HCT116 (cell line): Measurements from ENCODE around the gene C1R. TPM values are rescaled to one million over a fixed set of nuclear protein-coding genes. Genes with fewer than 3 reads are reported as not detected.

Source experiments
- ATAC-seq: fragments of 200-7000 bp; cut with Tn5 transposase; 2 replicates; pipeline ENCODE4 v1.9.1; 2020; ENCODE audit warnings: mild to moderate bottlenecking, moderate library complexity
- BruUV-seq: library from RNA; stranded (reverse); fragments of 400-500 nt; replicated peaks from 2 replicates; lab custom pipeline; 2021; lab: Mats Ljungman, UMichigan
- CTCF ChIA-PET: fragments of 300-600 bp; sonication (Branson Sonifier 250); formaldehyde crosslinking; loops from one replicate; lab custom pipeline; 2021; ENCODE audit warnings: antibody characterized with exemption; lab: Charles Lee
- POLR2A ChIA-PET: fragments of 300-600, 350-600 bp; sonication (Branson Sonifier 250); formaldehyde crosslinking; loops from one replicate; lab custom pipeline; 2021; ENCODE audit warnings: antibody characterized with exemption; lab: Charles Lee
- RAD21 ChIA-PET, 2 experiments: fragments of 300-600 bp; sonication (Branson Sonifier 250); formaldehyde crosslinking; loops; one replicate each; lab custom pipeline; 2023; ENCODE audit warnings: low total read pairs in 2 of 2; ENCODE audit not compliant: uncharacterized antibody in 2 of 2, unreplicated experiment in 2 of 2, low non-redundant PET in 1 of 2; lab: Charles Lee
- DNase-seq: peaks from one replicate; pipeline ENCODE4 v3.0.0-alpha.2; 2010; ENCODE audit warnings: low read depth, low spot score
- H2AFZ ChIP-seq: fragments of 200-600 bp; shearing (Covaris generic), sonication (generic); 2 replicates; pipeline ENCODE4 v1.6.1; 2017; ENCODE audit warnings: low read depth, mixed run types, mixed read lengths, antibody characterized with exemption, low read length; ENCODE audit not compliant: poor library complexity, severe bottlenecking
- H3K27ac ChIP-seq: 2 replicates; pipeline ENCODE4 v1.5.1; 2012; ENCODE audit warnings: low read depth, low read length
- H3K27me3 ChIP-seq: fragments of 200-600 bp; sonication (generic); 2 replicates; pipeline ENCODE4 v1.6.1; 2016; ENCODE audit warnings: mixed run types, low read length, mixed read lengths; ENCODE audit not compliant: insufficient read depth
- H3K36me3 ChIP-seq, 2 experiments: fragments of 200-500 bp in 1 of 2; fragments of 200-600 bp in 1 of 2; sonication (Bioruptor generic) in 1 of 2; sonication (generic) in 1 of 2; 2 replicates each; pipeline versions ENCODE4 v1.5.1 to v1.6.1; 2014 to 2016; ENCODE audit warnings: low read length in 2 of 2, inconsistent platforms in 1 of 2, mixed read lengths in 1 of 2, mixed run types in 1 of 2; ENCODE audit not compliant: insufficient read depth in 2 of 2, control insufficient read depth in 1 of 2
- H3K4me1 ChIP-seq, 2 experiments: fragments of 200-600 bp in 1 of 2; sonication (generic) in 1 of 2; 2 replicates each; pipeline versions ENCODE4 v1.5.1 to v1.6.1; 2012 to 2017; ENCODE audit warnings: low read length in 2 of 2, inconsistent platforms in 1 of 2, mild to moderate bottlenecking in 1 of 2, mixed read lengths in 1 of 2, mixed run types in 1 of 2, moderate library complexity in 1 of 2; ENCODE audit not compliant: insufficient read depth in 2 of 2, control insufficient read depth in 1 of 2
- H3K4me2 ChIP-seq: fragments of 200-600 bp; sonication (generic); 2 replicates; pipeline ENCODE4 v1.6.1; 2017; ENCODE audit warnings: mixed run types, low read length, mixed read lengths
- H3K4me3 ChIP-seq, 2 experiments: fragments of 200-600 bp in 1 of 2; sonication (generic) in 1 of 2; replicated peaks in 1 of 2; 2 replicates each; pipeline ENCODE4 v1.5.1; 2011 to 2016; ENCODE audit warnings: low read length in 2 of 2, control low read depth in 1 of 2, low read depth in 1 of 2, mild to moderate bottlenecking in 1 of 2, mixed read lengths in 1 of 2, mixed run types in 1 of 2
- H3K79me2 ChIP-seq: fragments of 200-600 bp; sonication (generic); 2 replicates; pipeline ENCODE4 v1.6.1; 2017; ENCODE audit warnings: mild to moderate bottlenecking, mixed run types, low read length, moderate library complexity, mixed read lengths; ENCODE audit not compliant: insufficient read depth
- H3K9ac ChIP-seq: fragments of 200-600 bp; sonication (generic); 2 replicates; pipeline ENCODE4 v1.6.1; 2016; ENCODE audit warnings: low read length, mixed read lengths
- H3K9me2 ChIP-seq: fragments of 200-600 bp; sonication (generic), shearing (Covaris generic); 2 replicates; pipeline ENCODE4 v1.6.1; 2017; ENCODE audit warnings: mixed run types, mild to moderate bottlenecking, moderate library complexity; ENCODE audit not compliant: insufficient read depth
- H3K9me3 ChIP-seq, 2 experiments: fragments of 200-500 bp in 1 of 2; fragments of 200-600 bp in 1 of 2; sonication (Bioruptor generic) in 1 of 2; sonication (generic) in 1 of 2; 2 replicates each; pipeline ENCODE4 v1.6.1; 2014 to 2017; ENCODE audit warnings: low read length in 2 of 2, mixed read lengths in 2 of 2, inconsistent platforms in 1 of 2, low read depth in 1 of 2, mild to moderate bottlenecking in 1 of 2, mixed run types in 1 of 2, moderate library complexity in 1 of 2; ENCODE audit not compliant: control insufficient read depth in 1 of 2, insufficient read depth in 1 of 2
- H4K20me1 ChIP-seq: fragments of 200-600 bp; sonication (generic), shearing (Covaris generic); 2 replicates; pipeline ENCODE4 v1.6.1; 2017; ENCODE audit warnings: mixed run types, mild to moderate bottlenecking, moderate library complexity; ENCODE audit not compliant: insufficient read depth
- CEBPB ChIP-seq: IDR thresholded peaks from 2 replicates; pipeline ENCODE4 v1.6.1; 2012; ENCODE audit warnings: low read depth
- EZH2 ChIP-seq: fragments of 200-600 bp; sonication (generic); IDR thresholded peaks from 2 replicates; pipeline ENCODE4 v1.6.1; 2017; ENCODE audit warnings: antibody characterized with exemption, mixed run types
- JUND ChIP-seq: IDR thresholded peaks from 2 replicates; pipeline ENCODE4 v1.6.1; 2012
- POLR2AphosphoS5 ChIP-seq: IDR thresholded peaks from 2 replicates; pipeline ENCODE4 v1.6.1; 2011; ENCODE audit warnings: mild to moderate bottlenecking, low read depth, low read length, moderate library complexity
- RAD21 ChIP-seq: IDR thresholded peaks from 2 replicates; pipeline ENCODE4 v1.6.1; 2012; ENCODE audit warnings: low read depth, mild to moderate bottlenecking
- SIN3A ChIP-seq: IDR thresholded peaks from 2 replicates; pipeline ENCODE4 v1.6.1; 2012; ENCODE audit warnings: low read depth
- SP1 ChIP-seq: IDR thresholded peaks from 2 replicates; pipeline ENCODE4 v1.6.1; 2012; ENCODE audit warnings: low read depth
- SRF ChIP-seq: IDR thresholded peaks from 2 replicates; pipeline ENCODE4 v1.6.1; 2012; ENCODE audit warnings: low read depth
- TCF7L2 ChIP-seq: IDR thresholded peaks from 2 replicates; pipeline ENCODE4 v1.7.0; 2011; ENCODE audit warnings: borderline replicate concordance, inconsistent platforms; ENCODE audit not compliant: insufficient read depth, insufficient read length; ENCODE audit errors: extremely low read depth
- YY1 ChIP-seq: IDR thresholded peaks from 2 replicates; pipeline ENCODE4 v1.6.1; 2011; ENCODE audit warnings: low read length, low read depth, moderate library complexity, mild to moderate bottlenecking; ENCODE audit not compliant: insufficient replicate concordance; ENCODE audit errors: extremely low read depth
- ZNF274 ChIP-seq: fragments of 200-500 bp; sonication (Bioruptor generic); IDR thresholded peaks from 2 replicates; pipeline ENCODE4 v1.6.1; 2014; ENCODE audit warnings: mild to moderate bottlenecking, low read depth, low read length, inconsistent platforms
- intact Hi-C: fragments of 100-400 bp; cut with micrococcal nuclease; formaldehyde crosslinking; loops from 2 replicates; pipeline ENCODE4 v1.10.0; 2022
- total RNA-seq: library from RNA; stranded (reverse); gene quantifications from one replicate; pipeline ENCODE4 v1.2.1, GENCODE V29; 2021; ENCODE audit not compliant: unreplicated experiment
- TF ChIP-seq, protein P1 (sequence below), 3 experiments: fragments of 200-600 bp in 1 of 3; sonication (generic) in 1 of 3; IDR thresholded peaks in 2 of 3; conservative IDR thresholded peaks in 1 of 3; 2 replicates each; pipeline ENCODE4 v1.5.1; 2012 to 2017; ENCODE audit warnings: low read depth in 2 of 3, low read length in 2 of 3, antibody characterized with exemption in 1 of 3, borderline replicate concordance in 1 of 3, control low read depth in 1 of 3, mild to moderate bottlenecking in 1 of 3, mixed read lengths in 1 of 3, mixed run types in 1 of 3, moderate library complexity in 1 of 3; ENCODE audit not compliant: insufficient read depth in 1 of 3
- TF ChIP-seq, protein P2 (sequence below): IDR thresholded peaks from 2 replicates; pipeline ENCODE4 v1.6.1; 2011; ENCODE audit warnings: mild to moderate bottlenecking, low read length, moderate library complexity; ENCODE audit not compliant: insufficient replicate concordance; ENCODE audit errors: extremely low read depth

Gene C1R
- total RNA-seq, 1 experiment from 2014 or later, result 4.3 TPM

DNA sequence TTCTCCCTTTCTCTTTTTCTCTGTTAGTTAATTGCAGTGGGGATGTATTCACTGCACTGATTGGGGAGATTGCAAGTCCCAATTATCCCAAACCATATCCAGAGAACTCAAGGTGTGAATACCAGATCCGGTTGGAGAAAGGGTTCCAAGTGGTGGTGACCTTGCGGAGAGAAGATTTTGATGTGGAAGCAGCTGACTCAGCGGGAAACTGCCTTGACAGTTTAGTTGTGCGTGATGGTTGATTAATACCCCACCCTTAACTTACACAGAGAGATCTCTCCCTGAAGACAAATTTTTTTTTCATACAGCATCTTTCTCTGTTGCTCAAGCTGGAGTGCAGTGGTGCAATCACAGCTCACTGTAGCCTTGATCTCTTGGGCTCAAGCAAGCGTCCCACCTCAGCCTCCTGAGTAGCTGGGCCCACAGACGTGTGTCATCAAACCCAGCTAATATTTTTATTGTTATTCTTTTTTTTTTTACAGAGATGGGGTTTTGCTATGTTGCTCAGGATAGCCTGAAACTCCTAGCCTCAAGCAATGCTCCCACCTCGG, 27.1 kb downstream of the C1R start:
- Histone ChIP-seq H3K36me3 (no peaks in the 10 kb centered on the region), H3K27ac (no peak overlapping the region), H3K9me3 (no peaks in the 10 kb centered on the region), H3K4me2 (no peak overlapping the region), H3K79me2 (no peaks in the 10 kb centered on the region), H3K9me2 (no peaks in the 10 kb centered on the region), H3K4me3 (no peak overlapping the region), H4K20me1 (no peaks in the 10 kb centered on the region), H2AFZ (no peak overlapping the region), H3K27me3 (no peaks in the 10 kb centered on the region), H3K9ac (no peak overlapping the region), H3K4me1 (peaks cover 0 to 4% of the 10 kb centered on the region in 2 experiments; a peak in 1 of 4 replicates)
- ChIA-PET RAD21 (no interaction called here), POLR2A (no interaction called here), CTCF (no interaction called here)
- TF ChIP-seq, protein P1, sequence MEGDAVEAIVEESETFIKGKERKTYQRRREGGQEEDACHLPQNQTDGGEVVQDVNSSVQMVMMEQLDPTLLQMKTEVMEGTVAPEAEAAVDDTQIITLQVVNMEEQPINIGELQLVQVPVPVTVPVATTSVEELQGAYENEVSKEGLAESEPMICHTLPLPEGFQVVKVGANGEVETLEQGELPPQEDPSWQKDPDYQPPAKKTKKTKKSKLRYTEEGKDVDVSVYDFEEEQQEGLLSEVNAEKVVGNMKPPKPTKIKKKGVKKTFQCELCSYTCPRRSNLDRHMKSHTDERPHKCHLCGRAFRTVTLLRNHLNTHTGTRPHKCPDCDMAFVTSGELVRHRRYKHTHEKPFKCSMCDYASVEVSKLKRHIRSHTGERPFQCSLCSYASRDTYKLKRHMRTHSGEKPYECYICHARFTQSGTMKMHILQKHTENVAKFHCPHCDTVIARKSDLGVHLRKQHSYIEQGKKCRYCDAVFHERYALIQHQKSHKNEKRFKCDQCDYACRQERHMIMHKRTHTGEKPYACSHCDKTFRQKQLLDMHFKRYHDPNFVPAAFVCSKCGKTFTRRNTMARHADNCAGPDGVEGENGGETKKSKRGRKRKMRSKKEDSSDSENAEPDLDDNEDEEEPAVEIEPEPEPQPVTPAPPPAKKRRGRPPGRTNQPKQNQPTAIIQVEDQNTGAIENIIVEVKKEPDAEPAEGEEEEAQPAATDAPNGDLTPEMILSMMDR (IDR thresholded peaks at IDR 0.05 in 2 of 3, conservative IDR thresholded peaks at IDR 0.05 in 1 of 3; ENCODE audit: borderline replicate concordance in 1 of 3, insufficient read depth in 1 of 3, low read depth in 2 of 3, low read length in 2 of 3), result no peak
- ATAC-seq, result no peak
- DNase-seq, result no peak
- intact Hi-C loops, result no loop called here
- no TSS peak for BruUV-seq

DNA sequence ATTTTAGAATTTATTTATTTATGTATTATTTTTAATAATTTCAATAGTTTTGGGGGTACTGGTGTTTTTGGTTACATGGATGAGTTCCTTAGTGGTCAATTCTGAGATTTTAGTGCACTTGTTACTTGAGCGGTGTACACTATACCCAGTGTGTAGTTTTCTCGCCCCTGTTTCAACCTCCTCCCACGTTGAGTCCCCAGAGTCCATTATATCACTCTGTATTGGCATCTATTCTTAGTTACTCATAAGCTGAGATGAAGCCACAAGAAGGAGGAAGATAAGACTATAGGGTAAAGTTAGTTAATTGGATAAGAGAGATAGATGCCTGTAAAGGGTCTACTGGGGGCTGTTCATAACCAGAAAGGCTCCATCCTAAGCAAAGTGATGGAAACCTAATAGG, 27.7 kb downstream of the C1R start:
- ChIA-PET POLR2A (no interaction called here), CTCF (no interaction called here)
- H3K4me1 ChIP-seq, result peaks cover 0 to 4% of the 10 kb centered on the region in 2 experiments; a peak in 1 of 4 replicates

More for the DNA sequence above, 27.7 kb downstream of the C1R start:
- H3K27me3 ChIP-seq, result no peaks in the 10 kb centered on the region
- H3K4me3 ChIP-seq, result no peak overlapping the region
- no TSS peak for BruUV-seq
- TF ChIP-seq SRF (no peak), CEBPB (no peak), JUND (no peak), SIN3A (no peak), TCF7L2 (no peak), RAD21 (no peak), EZH2 (no peak), YY1 (no peak), SP1 (no peak), ZNF274 (no peak), POLR2AphosphoS5 (no peak)
- TF ChIP-seq, protein P1 (IDR thresholded peaks at IDR 0.05 in 2 of 3, conservative IDR thresholded peaks at IDR 0.05 in 1 of 3; ENCODE audit: borderline replicate concordance in 1 of 3, insufficient read depth in 1 of 3, low read depth in 2 of 3, low read length in 2 of 3), result no peak
- TF ChIP-seq, protein P2, sequence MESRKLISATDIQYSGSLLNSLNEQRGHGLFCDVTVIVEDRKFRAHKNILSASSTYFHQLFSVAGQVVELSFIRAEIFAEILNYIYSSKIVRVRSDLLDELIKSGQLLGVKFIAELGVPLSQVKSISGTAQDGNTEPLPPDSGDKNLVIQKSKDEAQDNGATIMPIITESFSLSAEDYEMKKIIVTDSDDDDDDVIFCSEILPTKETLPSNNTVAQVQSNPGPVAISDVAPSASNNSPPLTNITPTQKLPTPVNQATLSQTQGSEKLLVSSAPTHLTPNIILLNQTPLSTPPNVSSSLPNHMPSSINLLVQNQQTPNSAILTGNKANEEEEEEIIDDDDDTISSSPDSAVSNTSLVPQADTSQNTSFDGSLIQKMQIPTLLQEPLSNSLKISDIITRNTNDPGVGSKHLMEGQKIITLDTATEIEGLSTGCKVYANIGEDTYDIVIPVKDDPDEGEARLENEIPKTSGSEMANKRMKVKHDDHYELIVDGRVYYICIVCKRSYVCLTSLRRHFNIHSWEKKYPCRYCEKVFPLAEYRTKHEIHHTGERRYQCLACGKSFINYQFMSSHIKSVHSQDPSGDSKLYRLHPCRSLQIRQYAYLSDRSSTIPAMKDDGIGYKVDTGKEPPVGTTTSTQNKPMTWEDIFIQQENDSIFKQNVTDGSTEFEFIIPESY, result no peak
- DNase-seq (no peak), ATAC-seq (no peak)
- H3K9ac ChIP-seq, result no peak overlapping the region
- no peak overlapping the region for H3K27ac ChIP-seq
- RAD21 ChIA-PET, result no interaction called here
- H3K79me2 ChIP-seq, result no peaks in the 10 kb centered on the region
- H3K9me2 ChIP-seq, result no peaks in the 10 kb centered on the region
- intact Hi-C loops, result no loop called here
- no peak overlapping the region for H2AFZ ChIP-seq
- H3K9me3 ChIP-seq, result no peaks in the 10 kb centered on the region
- H4K20me1 ChIP-seq, result no peaks in the 10 kb centered on the region
- no peak overlapping the region for H3K4me2 ChIP-seq
- H3K36me3 ChIP-seq, result no peaks in the 10 kb centered on the region
